Endothelial cell of umbilical vein (primary cell): ENCODE results near the gene FZR1.

Experiments used
- EZH2 ChIP-seq: IDR thresholded peaks from 2 replicates; pipeline ENCODE4 v1.6.1; 2012; ENCODE audit warnings: borderline replicate concordance, low read depth, mild to moderate bottlenecking, moderate library complexity, low read length, inconsistent platforms; ENCODE audit not compliant: severe bottlenecking
- GATA2 ChIP-seq: IDR thresholded peaks from 2 replicates; pipeline ENCODE4 v1.7.0; 2011; ENCODE audit warnings: low read depth, mild to moderate bottlenecking, moderate library complexity, mixed read lengths, low read length; ENCODE audit not compliant: insufficient read length, insufficient read depth
- MYC ChIP-seq: IDR thresholded peaks from one replicate; pipeline ENCODE4 v1.6.1; 2011; ENCODE audit warnings: mild to moderate bottlenecking, low read depth, low read length
- POLR2A ChIP-seq: IDR thresholded peaks from 2 replicates; pipeline ENCODE4 v1.6.1; 2012; ENCODE audit warnings: low read depth, mild to moderate bottlenecking, control low read depth, low read length
- POLR2AphosphoS5 ChIP-seq: IDR thresholded peaks from 2 replicates; pipeline ENCODE4 v1.6.1; 2012; ENCODE audit warnings: low read depth, mild to moderate bottlenecking, control low read depth, low read length, moderate library complexity; ENCODE audit not compliant: insufficient read depth
- TF ChIP-seq, protein P1 (sequence below), 2 donors: IDR thresholded peaks; 1 replicate in 1 of 2; 2 replicates in 1 of 2; pipeline ENCODE4 v1.5.1; 2011; ENCODE audit warnings: low read length in 2 of 2, mild to moderate bottlenecking in 2 of 2, moderate library complexity in 2 of 2, control low read depth in 1 of 2, inconsistent platforms in 1 of 2, low read depth in 1 of 2; ENCODE audit not compliant: insufficient read depth in 1 of 2; ENCODE audit errors: extremely low read depth in 1 of 2
- TF ChIP-seq, protein P2 (sequence below): IDR thresholded peaks from 2 replicates; pipeline ENCODE4 v1.6.1; 2011; ENCODE audit not compliant: insufficient read depth, insufficient read length

DNA sequence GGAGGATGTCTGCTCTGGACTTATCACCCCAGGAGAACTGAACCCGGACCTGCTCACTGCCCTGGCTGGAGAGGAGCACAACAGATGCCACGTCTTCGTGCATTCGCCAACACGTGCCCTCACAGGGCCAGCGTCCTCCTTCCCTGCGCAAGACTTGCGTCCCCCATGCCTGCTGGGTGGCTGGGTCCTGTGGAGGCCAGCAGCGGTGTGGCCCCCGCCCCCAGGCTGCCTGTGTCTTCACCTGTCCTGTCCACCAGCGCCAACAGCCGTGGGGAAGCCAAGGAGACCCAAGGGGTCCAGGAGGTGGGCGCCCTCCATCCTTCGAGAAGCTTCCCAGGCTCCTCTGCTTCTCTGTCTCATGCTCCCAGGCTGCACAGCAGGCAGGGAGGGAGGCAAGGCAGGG is 29.5 kb downstream of the FZR1 start:
- TF ChIP-seq, protein P1, sequence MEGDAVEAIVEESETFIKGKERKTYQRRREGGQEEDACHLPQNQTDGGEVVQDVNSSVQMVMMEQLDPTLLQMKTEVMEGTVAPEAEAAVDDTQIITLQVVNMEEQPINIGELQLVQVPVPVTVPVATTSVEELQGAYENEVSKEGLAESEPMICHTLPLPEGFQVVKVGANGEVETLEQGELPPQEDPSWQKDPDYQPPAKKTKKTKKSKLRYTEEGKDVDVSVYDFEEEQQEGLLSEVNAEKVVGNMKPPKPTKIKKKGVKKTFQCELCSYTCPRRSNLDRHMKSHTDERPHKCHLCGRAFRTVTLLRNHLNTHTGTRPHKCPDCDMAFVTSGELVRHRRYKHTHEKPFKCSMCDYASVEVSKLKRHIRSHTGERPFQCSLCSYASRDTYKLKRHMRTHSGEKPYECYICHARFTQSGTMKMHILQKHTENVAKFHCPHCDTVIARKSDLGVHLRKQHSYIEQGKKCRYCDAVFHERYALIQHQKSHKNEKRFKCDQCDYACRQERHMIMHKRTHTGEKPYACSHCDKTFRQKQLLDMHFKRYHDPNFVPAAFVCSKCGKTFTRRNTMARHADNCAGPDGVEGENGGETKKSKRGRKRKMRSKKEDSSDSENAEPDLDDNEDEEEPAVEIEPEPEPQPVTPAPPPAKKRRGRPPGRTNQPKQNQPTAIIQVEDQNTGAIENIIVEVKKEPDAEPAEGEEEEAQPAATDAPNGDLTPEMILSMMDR (IDR thresholded peaks at IDR 0.05; ENCODE audit: extremely low read depth in 1 of 2, insufficient read depth in 1 of 2, low read depth in 1 of 2, low read length in 2 of 2) = no peak
- TF ChIP-seq POLR2A (no peak), POLR2AphosphoS5 (no peak), GATA2 (no peak), MYC (no peak), EZH2 (no peak)
- TF ChIP-seq, protein P2, sequence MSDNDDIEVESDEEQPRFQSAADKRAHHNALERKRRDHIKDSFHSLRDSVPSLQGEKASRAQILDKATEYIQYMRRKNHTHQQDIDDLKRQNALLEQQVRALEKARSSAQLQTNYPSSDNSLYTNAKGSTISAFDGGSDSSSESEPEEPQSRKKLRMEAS = no peak
